ENCODE results near the gene SHROOM2.
"Not testable (repeated sequence)": the region's sequence is repeated elsewhere in the genome, so short reads cannot be mapped to it uniquely, and the experiment has no call there.

SHROOM2 gene, protein sequence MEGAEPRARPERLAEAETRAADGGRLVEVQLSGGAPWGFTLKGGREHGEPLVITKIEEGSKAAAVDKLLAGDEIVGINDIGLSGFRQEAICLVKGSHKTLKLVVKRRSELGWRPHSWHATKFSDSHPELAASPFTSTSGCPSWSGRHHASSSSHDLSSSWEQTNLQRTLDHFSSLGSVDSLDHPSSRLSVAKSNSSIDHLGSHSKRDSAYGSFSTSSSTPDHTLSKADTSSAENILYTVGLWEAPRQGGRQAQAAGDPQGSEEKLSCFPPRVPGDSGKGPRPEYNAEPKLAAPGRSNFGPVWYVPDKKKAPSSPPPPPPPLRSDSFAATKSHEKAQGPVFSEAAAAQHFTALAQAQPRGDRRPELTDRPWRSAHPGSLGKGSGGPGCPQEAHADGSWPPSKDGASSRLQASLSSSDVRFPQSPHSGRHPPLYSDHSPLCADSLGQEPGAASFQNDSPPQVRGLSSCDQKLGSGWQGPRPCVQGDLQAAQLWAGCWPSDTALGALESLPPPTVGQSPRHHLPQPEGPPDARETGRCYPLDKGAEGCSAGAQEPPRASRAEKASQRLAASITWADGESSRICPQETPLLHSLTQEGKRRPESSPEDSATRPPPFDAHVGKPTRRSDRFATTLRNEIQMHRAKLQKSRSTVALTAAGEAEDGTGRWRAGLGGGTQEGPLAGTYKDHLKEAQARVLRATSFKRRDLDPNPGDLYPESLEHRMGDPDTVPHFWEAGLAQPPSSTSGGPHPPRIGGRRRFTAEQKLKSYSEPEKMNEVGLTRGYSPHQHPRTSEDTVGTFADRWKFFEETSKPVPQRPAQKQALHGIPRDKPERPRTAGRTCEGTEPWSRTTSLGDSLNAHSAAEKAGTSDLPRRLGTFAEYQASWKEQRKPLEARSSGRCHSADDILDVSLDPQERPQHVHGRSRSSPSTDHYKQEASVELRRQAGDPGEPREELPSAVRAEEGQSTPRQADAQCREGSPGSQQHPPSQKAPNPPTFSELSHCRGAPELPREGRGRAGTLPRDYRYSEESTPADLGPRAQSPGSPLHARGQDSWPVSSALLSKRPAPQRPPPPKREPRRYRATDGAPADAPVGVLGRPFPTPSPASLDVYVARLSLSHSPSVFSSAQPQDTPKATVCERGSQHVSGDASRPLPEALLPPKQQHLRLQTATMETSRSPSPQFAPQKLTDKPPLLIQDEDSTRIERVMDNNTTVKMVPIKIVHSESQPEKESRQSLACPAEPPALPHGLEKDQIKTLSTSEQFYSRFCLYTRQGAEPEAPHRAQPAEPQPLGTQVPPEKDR (N-terminal part only)
- total RNA-seq: 0 reads per million in 4 donors

DNA sequence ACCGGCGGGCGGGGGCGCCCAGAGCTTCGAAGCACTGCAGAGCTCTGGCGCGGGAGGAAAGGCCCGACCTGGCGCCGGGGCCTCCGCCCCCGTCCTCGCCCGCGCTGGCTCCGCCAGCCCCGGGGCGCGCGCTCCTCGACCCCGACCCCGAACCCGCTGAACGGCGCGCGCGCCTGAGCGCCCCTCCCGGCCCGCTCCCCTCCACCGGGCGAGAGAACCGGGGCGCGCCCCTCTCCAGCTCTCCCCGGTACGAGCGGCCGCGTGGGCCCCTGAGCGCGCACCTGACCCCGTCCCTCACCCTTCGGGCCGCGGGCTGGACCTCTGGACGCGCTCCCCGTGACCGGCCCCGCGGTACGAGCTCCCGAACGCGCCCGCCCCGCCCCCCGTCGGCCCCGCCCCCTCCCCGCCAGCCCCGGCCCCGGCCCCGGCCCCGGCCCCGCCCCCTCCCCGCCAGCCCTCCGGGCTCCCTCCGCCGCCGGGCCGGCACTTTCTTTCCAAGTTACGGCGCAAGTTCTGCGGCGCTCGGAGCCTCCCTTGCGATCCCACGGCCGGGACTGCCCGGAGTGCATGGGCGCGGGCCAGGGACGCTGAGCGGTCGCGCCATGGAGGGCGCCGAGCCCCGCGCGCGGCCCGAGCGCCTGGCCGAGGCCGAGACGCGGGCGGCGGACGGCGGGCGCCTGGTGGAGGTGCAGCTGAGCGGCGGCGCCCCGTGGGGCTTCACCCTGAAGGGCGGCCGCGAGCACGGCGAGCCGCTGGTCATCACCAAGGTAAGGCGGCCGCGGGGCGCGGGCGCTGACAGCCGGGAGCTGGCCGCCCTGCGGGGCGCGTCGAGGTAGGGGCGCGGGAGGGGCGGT, at the start of gene SHROOM2:
Gene SHROOM2 (plus strand): TSS at position 486 of the 854 bp plus-strand sequence. CDS start 117 bp downstream, at position 603.
- DNase-seq: no peak

DNA sequence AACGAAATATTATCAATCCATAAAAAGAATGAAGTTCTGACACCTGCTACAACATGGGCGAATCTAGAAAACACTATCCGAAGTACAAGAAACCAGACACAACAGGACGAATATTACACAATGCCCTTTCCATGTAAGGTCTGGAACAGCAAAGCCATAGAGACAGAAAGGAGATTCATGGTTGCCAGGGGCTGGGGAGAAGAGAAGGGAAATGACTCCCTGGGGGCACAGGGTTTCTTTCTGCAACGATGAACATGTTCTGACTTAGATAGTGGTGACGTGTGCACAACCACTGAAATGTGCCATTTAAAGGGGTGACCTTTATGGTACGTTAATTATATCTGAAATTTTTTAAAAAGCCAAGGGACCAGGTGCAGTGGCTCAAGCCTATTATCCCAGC, 48.9 kb upstream of the SHROOM2 start:
- no peak for DNase-seq

GRCh38 chrX:9738151-9738550, 48.1 kb upstream of the SHROOM2 start:
- no peak for DNase-seq

DNA sequence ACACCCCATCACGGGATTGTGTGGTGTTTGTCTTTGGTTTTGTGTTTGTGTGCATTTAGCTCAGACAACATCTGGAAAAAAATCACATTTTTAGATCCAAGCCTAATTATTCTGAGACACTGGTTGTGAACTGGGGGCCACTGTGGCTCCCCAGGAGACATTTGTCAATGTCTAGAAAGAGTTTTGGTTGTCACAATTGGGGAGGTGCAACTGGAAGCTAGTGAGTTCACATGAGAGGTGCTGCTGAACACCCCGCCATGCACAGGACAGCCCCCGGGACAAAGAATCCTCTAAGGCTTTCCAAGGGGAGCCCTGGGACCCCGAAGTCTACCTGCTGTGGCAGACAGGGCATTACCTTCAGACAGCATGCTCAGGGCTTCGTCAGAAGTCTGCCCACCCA, 47.1 kb upstream of the SHROOM2 start:
- no peak for DNase-seq

GRCh38 chrX:9745417-9746115, 40.7 kb upstream of the SHROOM2 start:
- peak in 1 of 5 donors; percentile 58 for DNase-seq

DNA sequence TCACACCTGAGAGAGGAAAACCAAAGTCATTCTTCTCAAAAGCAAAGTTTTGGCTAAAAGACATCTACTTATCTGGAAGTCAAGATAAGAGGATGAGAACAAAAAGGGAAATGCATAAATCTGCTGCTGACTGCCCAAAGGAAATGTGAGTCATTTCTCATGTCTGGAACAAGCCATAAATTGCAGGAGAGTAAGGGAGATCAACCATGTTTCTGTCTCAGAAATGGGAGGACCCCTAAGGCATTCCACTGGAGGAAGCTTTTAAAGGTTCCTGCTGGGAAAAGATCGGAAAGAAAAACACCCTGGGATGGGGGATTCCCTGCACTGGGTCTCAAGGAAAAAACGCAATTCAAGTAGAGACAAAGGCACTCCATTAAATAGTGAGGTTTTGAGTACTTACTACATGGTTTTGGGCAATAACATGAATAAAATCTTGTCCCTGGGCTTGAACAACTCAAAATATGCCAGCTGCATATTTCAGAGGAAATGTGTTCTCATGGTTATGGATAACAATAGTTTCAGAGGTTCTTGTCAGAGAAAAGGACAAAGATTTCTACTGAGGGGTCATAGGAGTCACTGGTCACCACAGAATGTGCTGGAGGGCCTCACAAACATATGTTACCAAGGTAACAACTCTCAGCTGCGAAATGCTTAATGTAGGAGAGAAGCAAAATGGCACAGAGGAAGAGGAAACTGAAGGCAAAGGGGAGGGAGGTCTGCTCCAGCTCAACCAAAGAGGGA, 39.9 kb upstream of the SHROOM2 start:
- no peak for DNase-seq

DNA sequence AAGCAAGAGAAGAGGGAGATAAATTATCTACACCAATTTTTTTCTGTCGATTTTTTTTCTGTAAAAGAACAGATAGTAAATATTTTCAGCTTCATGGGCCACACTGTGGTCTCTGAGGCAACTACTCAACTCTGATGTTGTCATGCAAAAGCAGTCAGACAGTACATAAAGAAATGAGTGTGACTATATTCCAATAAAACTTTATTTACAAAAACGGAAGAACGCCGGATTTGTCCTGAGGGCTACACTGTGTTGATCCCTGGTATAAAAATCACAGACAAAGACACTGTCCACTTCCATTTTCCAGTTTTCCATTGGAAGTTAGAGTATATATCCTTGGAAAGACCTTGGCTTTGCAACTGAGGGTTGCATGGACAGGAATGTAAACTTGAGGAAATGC, 38.6 kb upstream of the SHROOM2 start:
- DNase-seq: no peak

GRCh38 chrX:9749146-9749692, 37.0 kb upstream of the SHROOM2 start:
- DNase-seq: no peak

DNA sequence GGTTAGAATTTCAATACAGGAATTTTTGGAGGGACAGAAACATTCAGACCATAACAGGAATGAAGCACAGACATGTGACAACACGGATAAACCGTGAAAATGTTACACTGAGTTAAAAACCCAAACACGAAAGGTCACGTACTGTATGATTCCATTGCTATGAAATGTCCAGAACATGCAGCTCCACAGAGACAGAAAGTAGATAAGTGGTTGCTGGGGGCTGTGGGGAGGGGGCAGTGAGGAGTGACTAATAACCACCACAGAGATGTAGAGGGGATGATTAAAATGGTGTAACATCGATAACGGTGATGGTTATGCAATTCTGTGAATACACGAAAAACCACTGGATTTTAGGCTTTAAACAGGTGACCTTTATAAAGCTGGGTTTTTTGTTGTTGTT, 28.9 kb upstream of the SHROOM2 start:
- no peak for DNase-seq

DNA sequence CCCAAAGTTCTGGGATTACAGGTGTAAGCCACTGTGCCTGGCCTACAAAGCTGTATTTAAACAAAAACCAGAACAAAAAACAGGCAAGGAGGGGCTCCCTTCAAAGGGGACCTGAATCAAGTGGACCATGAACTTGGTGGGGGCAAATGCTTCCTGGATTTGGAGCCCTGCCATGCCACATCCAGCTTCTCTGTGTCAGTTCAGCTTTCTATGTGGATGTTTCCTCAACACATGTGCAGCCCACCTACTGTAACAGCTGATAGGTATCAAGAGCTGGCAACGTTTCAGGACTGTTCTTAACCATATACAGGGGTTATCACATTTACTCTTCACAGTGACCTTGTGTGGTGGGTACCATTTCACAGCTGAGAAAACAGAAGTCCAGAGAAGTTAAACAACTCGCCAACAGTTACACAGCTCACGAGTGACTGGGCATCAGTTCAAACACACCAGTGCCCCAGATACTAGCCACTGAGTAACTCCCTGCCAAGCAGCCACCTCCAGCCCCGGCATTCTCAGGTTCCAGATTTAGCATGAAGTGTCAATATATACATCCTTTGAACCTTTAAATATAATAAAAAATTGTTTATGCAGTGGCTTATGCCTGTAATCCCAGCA, 28.1 kb upstream of the SHROOM2 start:
- DNase-seq: no peak

DNA sequence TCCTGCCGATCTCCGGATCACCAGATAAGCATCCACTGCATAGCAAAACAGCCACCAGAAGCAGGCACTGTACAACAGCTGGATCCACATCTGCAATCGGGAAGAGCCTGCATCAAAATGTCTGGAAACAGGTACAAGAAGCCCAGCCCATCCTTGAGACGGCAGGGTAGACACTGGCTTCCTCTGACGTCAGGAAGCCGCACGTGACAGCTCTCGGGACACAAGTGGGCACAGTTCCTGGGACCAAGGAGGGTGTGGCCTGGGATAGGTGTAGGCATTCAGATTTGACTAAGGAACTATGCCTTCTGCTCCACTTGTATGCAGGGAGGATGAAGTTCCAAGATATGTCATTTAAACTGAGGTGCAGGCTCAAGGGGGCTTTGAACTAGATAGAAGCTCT, 26.9 kb upstream of the SHROOM2 start:
- no peak for DNase-seq

DNA sequence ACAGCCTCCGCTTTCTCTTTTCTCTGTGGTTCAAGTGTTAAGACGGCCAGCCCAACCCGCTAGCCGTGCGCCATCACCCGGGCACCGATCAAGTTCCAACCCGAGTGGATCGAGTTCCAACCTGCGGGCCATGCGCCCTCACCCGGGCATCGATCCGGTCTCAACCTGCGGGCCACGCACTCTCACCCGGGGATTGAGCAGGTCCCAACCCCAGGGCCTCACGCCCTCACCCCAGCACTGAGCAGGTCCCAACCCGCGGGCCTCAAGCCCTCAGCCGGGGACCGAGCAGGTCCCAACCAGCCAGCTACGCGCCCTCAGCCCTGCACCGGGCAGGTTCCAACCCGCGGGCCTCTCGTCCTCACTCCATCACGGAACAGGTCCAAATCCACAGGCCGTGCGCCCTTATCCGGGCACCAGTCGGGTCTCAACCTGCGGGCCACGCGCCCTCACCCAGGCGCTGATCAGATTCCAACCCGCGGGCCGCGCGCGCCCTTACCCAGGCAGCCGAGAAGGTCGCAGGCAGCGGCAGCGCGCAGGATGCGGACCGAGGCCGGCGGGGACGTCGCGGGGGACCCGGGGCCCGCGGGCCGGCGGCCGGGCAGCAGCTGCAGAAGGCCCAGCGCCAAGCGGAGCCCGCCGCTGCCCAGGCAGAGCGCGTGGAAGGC, 21.0 kb upstream of the SHROOM2 start:
- DNase-seq: no peak

DNA sequence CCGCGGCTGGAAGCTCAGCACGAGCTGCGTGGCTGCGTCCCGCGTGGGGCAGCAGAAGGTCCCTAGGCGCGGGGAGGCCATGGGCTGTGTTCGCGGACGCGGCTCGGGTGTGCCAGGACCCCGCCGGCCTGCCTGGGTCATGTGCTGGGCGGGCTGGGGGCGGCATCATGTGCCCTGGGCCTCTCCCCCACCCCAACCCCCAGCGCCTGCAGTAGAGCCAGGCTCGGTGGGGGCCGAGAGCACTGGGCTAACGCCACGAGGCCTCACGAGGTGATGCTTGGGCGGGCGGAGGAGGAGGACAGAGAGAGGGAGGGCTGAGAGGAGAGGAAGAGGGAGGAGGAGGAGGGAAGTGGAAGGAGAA, 20.5 kb upstream of the SHROOM2 start, which contains the start of gene GPR143:
Gene GPR143 (minus strand): TSS at position 111 of the 361 bp plus-strand sequence. CDS start 30 bp downstream, at position 81.
- DNase-seq: no peak

GRCh38 chrX:9767375-9767774, 18.9 kb upstream of the SHROOM2 start:
- no peak for DNase-seq

DNA sequence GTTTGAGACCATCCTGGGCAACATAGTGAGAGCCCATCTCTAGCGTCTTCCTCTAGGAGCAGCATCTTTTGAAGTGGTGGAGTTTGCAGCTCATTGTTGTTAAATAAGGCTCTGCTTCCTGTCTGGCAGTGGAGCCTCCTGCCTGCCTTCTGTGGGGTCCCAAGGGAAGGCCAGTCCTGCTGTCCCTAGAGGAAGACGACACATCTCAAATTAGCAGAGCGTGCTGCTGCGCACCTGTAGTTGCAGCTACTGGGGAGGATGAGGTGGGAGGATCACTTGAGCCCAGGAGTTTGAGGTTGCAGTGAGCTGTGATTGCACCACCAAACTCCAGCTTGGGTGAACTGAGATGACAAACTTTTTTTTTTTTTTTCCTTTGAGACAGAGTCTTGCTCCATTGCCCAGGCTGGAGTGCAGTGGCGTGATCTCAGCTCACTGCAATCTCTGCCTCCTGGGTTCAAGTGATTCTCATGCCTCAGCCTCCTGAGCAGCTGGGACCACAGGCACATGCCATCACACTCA, 17.8 kb upstream of the SHROOM2 start:
- not testable (repeated sequence) for DNase-seq

- DNase-seq: no peak
Observed at GRCh38 chrX:9770319-9770718, 15.9 kb upstream of the SHROOM2 start.

- DNase-seq: no peak
Observed at GRCh38 chrX:9772943-9773342, 13.3 kb upstream of the SHROOM2 start.

- peak in 1 of 5 donors; percentile 2 for DNase-seq
Observed at GRCh38 chrX:9775930-9776329, 10.3 kb upstream of the SHROOM2 start.

- no peak for DNase-seq
Observed at GRCh38 chrX:9781941-9782340, 4.3 kb upstream of the SHROOM2 start.

All from T-helper 1 cell (primary cell).